H9 (cell line): ENCODE results near the gene BCAS4. TPM values are rescaled to one million over a fixed set of nuclear protein-coding genes. Genes with fewer than 3 reads are reported as not detected.

Experiments
- DNase-seq: peaks from one replicate; pipeline ENCODE4 v3.0.0-alpha.2; 2017
- H2AFZ ChIP-seq: one replicate; pipeline ENCODE4 v1.6.1; 2013; ENCODE audit warnings: mild to moderate bottlenecking, low read length, control low read depth, moderate library complexity
- H2AK5ac ChIP-seq: 2 replicates; pipeline ENCODE4 v1.6.1; 2013; ENCODE audit warnings: low read length, control low read depth, mixed read lengths; ENCODE audit not compliant: insufficient read length
- H2BK120ac ChIP-seq: one replicate; pipeline ENCODE4 v1.6.1; 2013; ENCODE audit warnings: low read depth, mild to moderate bottlenecking, low read length, control low read depth, inconsistent platforms; ENCODE audit not compliant: poor library complexity, severe bottlenecking
- H2BK12ac ChIP-seq: 2 replicates; pipeline ENCODE4 v1.6.1; 2013; ENCODE audit warnings: low read length, control low read depth, mixed read lengths, low read depth; ENCODE audit not compliant: insufficient read length
- H2BK15ac ChIP-seq: 2 replicates; pipeline ENCODE4 v1.6.1; 2013; ENCODE audit warnings: low read depth, low read length, control low read depth
- H2BK20ac ChIP-seq: one replicate; pipeline ENCODE4 v1.6.1; 2013; ENCODE audit warnings: low read depth, mild to moderate bottlenecking, low read length, control low read depth, inconsistent platforms; ENCODE audit not compliant: poor library complexity, severe bottlenecking
- H2BK5ac ChIP-seq: 2 replicates; pipeline ENCODE4 v1.6.1; 2013; ENCODE audit warnings: low read length, control low read depth, mixed read lengths; ENCODE audit not compliant: insufficient read length
- H3K14ac ChIP-seq: 2 replicates; pipeline ENCODE4 v1.6.1; 2013; ENCODE audit warnings: low read length, control low read depth; ENCODE audit not compliant: insufficient read depth
- H3K18ac ChIP-seq: 2 replicates; pipeline ENCODE4 v1.6.1; 2013; ENCODE audit warnings: low read depth, mild to moderate bottlenecking, mixed read lengths, low read length, control low read depth; ENCODE audit not compliant: insufficient read length
- H3K23ac ChIP-seq: 2 replicates; pipeline ENCODE4 v1.6.1; 2013; ENCODE audit warnings: low read length, control low read depth, mixed read lengths, low read depth; ENCODE audit not compliant: insufficient read length
- H3K23me2 ChIP-seq: 2 replicates; pipeline ENCODE4 v1.6.1; 2013; ENCODE audit warnings: low read depth, mild to moderate bottlenecking, mixed read lengths, low read length, control low read depth; ENCODE audit not compliant: insufficient read length, poor library complexity, severe bottlenecking
- H3K27ac ChIP-seq: 2 replicates; pipeline ENCODE4 v1.5.1; 2013; ENCODE audit warnings: low read length, control low read depth, mixed read lengths, low read depth; ENCODE audit not compliant: insufficient read length
- H3K27me3 ChIP-seq: 2 replicates; pipeline ENCODE4 v1.6.1; 2013; ENCODE audit warnings: low read length, control low read depth, inconsistent platforms; ENCODE audit not compliant: insufficient read depth
- H3K4ac ChIP-seq: 2 replicates; pipeline ENCODE4 v1.6.1; 2013; ENCODE audit warnings: low read depth, mild to moderate bottlenecking, control low read depth, inconsistent platforms, low read length, moderate library complexity
- H3K4me1 ChIP-seq: 2 replicates; pipeline ENCODE4 v1.6.1; 2013; ENCODE audit warnings: low read length, control low read depth, inconsistent platforms; ENCODE audit not compliant: insufficient read depth
- H3K4me2 ChIP-seq: 2 replicates; pipeline ENCODE4 v1.6.1; 2013; ENCODE audit warnings: low read length, control low read depth, mixed read lengths; ENCODE audit not compliant: insufficient read length, insufficient read depth
- H3K56ac ChIP-seq: 2 replicates; pipeline ENCODE4 v1.6.1; 2013; ENCODE audit warnings: low read depth, mild to moderate bottlenecking, mixed read lengths, low read length, control low read depth; ENCODE audit not compliant: insufficient read length
- H3K79me1 ChIP-seq: 2 replicates; pipeline ENCODE4 v1.6.1; 2013; ENCODE audit warnings: low read depth, mild to moderate bottlenecking, moderate library complexity, low read length, control low read depth, inconsistent platforms; ENCODE audit not compliant: insufficient read depth, poor library complexity, severe bottlenecking
- H3K79me2 ChIP-seq: 2 replicates; pipeline ENCODE4 v1.6.1; 2013; ENCODE audit warnings: low read length, control low read depth, inconsistent platforms; ENCODE audit not compliant: insufficient read depth
- H3K9ac ChIP-seq: 2 replicates; pipeline ENCODE4 v1.6.1; 2013; ENCODE audit warnings: low read length, control low read depth, mixed read lengths; ENCODE audit not compliant: insufficient read length; ENCODE audit errors: extremely low read depth
- H3K9me3 ChIP-seq: one replicate; pipeline ENCODE4 v1.6.1; 2013; ENCODE audit warnings: low read depth, low read length, inconsistent platforms; ENCODE audit not compliant: control insufficient read depth
- H3T11ph ChIP-seq: one replicate; pipeline ENCODE4 v1.6.1; 2013; ENCODE audit warnings: mild to moderate bottlenecking, low read length, control low read depth, inconsistent platforms
- H4K20me1 ChIP-seq: one replicate; pipeline ENCODE4 v1.6.1; 2013; ENCODE audit not compliant: control insufficient read depth, insufficient read length, insufficient read depth
- H4K5ac ChIP-seq: 2 replicates; pipeline ENCODE4 v1.6.1; 2013; ENCODE audit warnings: low read depth, mild to moderate bottlenecking, mixed read lengths, low read length, control low read depth; ENCODE audit not compliant: insufficient read length
- H4K8ac ChIP-seq: replicated peaks from 2 replicates; pipeline ENCODE4 v1.6.1; 2013; ENCODE audit warnings: low read length, control low read depth, mixed read lengths, low read depth; ENCODE audit not compliant: insufficient read length
- H4K91ac ChIP-seq: 2 replicates; pipeline ENCODE4 v1.6.1; 2013; ENCODE audit warnings: low read depth, mild to moderate bottlenecking, moderate library complexity, mixed read lengths, low read length, control low read depth; ENCODE audit not compliant: insufficient read length
- H3K27ac Mint-ChIP-seq, 3 experiments: 2 replicates in 2 of 3; 3 replicates in 1 of 3; pipeline ENCODE4 v1.8.0; 2020 to 2021; ENCODE audit warnings: mixed read lengths in 3 of 3, mild to moderate bottlenecking in 1 of 3, moderate library complexity in 1 of 3
- H3K27me3 Mint-ChIP-seq: 2 replicates; pipeline ENCODE4 v1.8.0; 2021; ENCODE audit warnings: low read depth, mild to moderate bottlenecking, moderate library complexity, mixed read lengths
- H3K36me3 Mint-ChIP-seq, 3 experiments: 2 replicates in 2 of 3; 3 replicates in 1 of 3; pipeline ENCODE4 v1.8.0; 2020 to 2021; ENCODE audit warnings: low read depth in 3 of 3, mixed read lengths in 3 of 3; ENCODE audit not compliant: insufficient read depth in 1 of 3
- H3K4me1 Mint-ChIP-seq, 2 experiments: 2 replicates each; pipeline ENCODE4 v1.8.0; 2020; ENCODE audit warnings: mixed read lengths in 2 of 2
- H3K4me3 Mint-ChIP-seq, 2 experiments: 2 replicates in 1 of 2; 3 replicates in 1 of 2; pipeline ENCODE4 v1.8.0; 2020 to 2021; ENCODE audit warnings: mild to moderate bottlenecking in 2 of 2, mixed read lengths in 2 of 2, moderate library complexity in 1 of 2
- H3K9me3 Mint-ChIP-seq, 2 experiments: 2 replicates in 1 of 2; 3 replicates in 1 of 2; pipeline ENCODE4 v1.8.0; 2020; ENCODE audit warnings: mild to moderate bottlenecking in 2 of 2, mixed read lengths in 2 of 2, moderate library complexity in 1 of 2
- WGBS: extraction: QIAGEN DNeasy Blood & Tissue Kit; methylation state at CpG from one replicate; pipeline ENCODE4 v1.1.7; 2013; ENCODE audit warnings: missing lambda C conversion rate, low lambda C conversion rate, mixed read lengths; ENCODE audit not compliant: insufficient read length; ENCODE audit errors: extremely low coverage; 5-methylcytosine and 5-hydroxymethylcytosine counted together
- total RNA-seq: library from RNA; stranded (reverse); gene quantifications from 2 replicates; pipeline ENCODE4 v1.2.1, GENCODE V29; 2021
- TF ChIP-seq, protein P1 (sequence below): fragments of 200-600 bp; sonication (generic); conservative IDR thresholded peaks from 3 replicates; pipeline ENCODE4 v1.8.0; 2021; ENCODE audit warnings: antibody characterized with exemption, mild to moderate bottlenecking

BCAS4 gene
- total RNA-seq, 1 experiment from 2014 or later, result 16.9 TPM

DNA sequence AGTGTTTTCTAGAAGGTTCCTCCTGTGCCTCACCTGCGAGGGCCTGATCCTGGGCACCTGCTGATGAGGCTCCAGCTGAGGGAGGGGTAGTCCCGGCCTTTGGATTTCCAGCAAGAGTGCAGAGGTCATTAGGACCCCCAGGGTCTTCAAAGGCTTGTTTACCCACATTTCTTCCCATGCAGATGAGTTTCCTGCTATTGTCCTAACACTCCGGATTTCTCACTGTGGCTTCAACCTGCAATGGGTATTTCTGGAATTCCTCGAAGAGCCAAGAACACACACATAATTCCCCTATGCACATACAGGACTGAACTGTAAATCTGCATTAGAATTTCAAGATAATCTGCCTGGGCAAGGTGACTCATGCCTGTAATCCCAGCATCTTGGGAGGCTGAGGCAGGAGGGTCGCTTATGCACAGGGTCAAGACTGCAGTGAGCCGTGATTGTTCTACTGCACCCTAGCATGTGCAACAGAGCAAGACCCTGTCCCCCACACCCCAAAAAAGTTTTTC is 82.4 kb downstream of the BCAS4 start:
- no peak overlapping the region for H3K18ac ChIP-seq
- no peak overlapping the region for H2BK5ac ChIP-seq
- H2AFZ ChIP-seq, result no peak overlapping the region
- H2BK20ac ChIP-seq, result no peak overlapping the region
- H3K79me2 ChIP-seq, result no peaks in the 10 kb centered on the region
- H3K4me2 ChIP-seq, result no peak overlapping the region
- no peak overlapping the region for H2AK5ac ChIP-seq
- H3K27ac ChIP-seq, result no peak overlapping the region
- no peak overlapping the region for H3K23ac ChIP-seq
- Mint-ChIP-seq H3K4me1 (peaks cover 24 to 30% of the 10 kb centered on the region in 2 experiments), H3K4me3 (no peak overlapping the region), H3K36me3 (peaks cover 13 to 38% (median 26%) of the 10 kb centered on the region in 3 experiments), H3K9me3 (no peaks in the 10 kb centered on the region; a peak in 1 of 5 replicates), H3K27me3 (no peaks in the 10 kb centered on the region), H3K27ac (no peak overlapping the region; a peak in 1 of 7 replicates)
- H4K91ac ChIP-seq, result no peak overlapping the region
- TF ChIP-seq, protein P1, sequence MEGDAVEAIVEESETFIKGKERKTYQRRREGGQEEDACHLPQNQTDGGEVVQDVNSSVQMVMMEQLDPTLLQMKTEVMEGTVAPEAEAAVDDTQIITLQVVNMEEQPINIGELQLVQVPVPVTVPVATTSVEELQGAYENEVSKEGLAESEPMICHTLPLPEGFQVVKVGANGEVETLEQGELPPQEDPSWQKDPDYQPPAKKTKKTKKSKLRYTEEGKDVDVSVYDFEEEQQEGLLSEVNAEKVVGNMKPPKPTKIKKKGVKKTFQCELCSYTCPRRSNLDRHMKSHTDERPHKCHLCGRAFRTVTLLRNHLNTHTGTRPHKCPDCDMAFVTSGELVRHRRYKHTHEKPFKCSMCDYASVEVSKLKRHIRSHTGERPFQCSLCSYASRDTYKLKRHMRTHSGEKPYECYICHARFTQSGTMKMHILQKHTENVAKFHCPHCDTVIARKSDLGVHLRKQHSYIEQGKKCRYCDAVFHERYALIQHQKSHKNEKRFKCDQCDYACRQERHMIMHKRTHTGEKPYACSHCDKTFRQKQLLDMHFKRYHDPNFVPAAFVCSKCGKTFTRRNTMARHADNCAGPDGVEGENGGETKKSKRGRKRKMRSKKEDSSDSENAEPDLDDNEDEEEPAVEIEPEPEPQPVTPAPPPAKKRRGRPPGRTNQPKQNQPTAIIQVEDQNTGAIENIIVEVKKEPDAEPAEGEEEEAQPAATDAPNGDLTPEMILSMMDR, result no peak
- no peak overlapping the region for H3K4ac ChIP-seq
- DNase-seq, result no peak
- no peak overlapping the region for H3T11ph ChIP-seq
- no peaks in the 10 kb centered on the region for H3K9me3 ChIP-seq
- WGBS, result no CpG with 5 or more reads among the region's 6 CpGs
- H4K8ac ChIP-seq, result no peak overlapping the region
- no peak overlapping the region for H3K14ac ChIP-seq
- H3K4me1 ChIP-seq, result no peaks in the 10 kb centered on the region
- no peak overlapping the region for H3K56ac ChIP-seq
- no peaks in the 10 kb centered on the region for H3K27me3 ChIP-seq
- no peak overlapping the region for H2BK120ac ChIP-seq
- no peak overlapping the region for H2BK15ac ChIP-seq
- no peak overlapping the region for H2BK12ac ChIP-seq
- no peaks in the 10 kb centered on the region for H4K20me1 ChIP-seq
- no peak overlapping the region for H4K5ac ChIP-seq
- H3K79me1 ChIP-seq, result no peaks in the 10 kb centered on the region
- H3K9ac ChIP-seq, result no peak overlapping the region
- no peaks in the 10 kb centered on the region for H3K23me2 ChIP-seq
